ENCODE results near the gene TCN1.
"Not testable (repeated sequence)": the region's sequence is repeated elsewhere in the genome, so short reads cannot be mapped to it uniquely, and the experiment has no call there.

The TCN1 gene

DNA sequence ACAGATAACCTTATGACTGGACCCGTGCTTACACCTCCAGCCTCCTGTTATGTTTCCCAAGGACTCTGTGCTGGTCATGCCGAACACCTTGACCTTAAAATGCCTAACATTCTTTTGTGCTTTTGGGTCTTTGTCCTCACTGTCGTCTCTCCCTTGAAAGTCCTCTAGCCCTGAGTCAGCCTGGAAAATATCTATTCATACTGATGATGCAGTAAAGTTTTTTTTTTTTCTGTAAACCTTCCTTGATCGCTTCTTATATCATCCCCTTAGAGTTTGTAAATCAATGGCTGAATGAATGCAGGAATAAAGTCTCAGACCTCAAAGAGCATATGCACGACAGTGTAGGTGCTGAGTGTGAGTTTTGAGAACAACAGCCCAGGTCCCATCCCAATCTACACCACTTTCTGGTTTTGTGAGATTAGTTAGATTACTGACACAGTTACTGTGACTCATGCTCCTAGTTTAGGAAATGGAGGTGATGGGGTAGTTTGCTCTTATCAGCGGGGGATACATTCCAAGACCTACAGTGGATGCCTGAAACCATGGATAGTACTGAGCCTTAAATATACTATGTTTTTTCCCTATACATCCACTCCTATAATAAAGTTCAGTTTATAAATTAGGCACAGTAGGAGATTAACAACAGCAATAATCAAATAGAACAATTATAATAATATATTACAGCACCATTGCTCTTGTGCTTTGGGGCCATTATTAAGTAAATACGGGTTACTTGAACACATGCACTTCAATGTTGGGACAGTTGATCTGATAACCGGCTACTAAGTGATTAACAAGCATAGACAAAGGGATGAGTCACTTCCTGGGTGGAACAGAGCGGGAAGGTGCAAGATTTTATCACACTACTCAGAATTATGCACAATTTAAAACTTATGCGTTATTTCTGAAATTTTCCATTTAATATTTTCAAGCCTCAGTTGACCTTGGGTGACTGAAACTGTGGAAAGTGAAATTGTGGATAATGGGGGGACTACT lies 8.6 kb downstream of the TCN1 start:
- TF ChIP-seq, protein P1, sequence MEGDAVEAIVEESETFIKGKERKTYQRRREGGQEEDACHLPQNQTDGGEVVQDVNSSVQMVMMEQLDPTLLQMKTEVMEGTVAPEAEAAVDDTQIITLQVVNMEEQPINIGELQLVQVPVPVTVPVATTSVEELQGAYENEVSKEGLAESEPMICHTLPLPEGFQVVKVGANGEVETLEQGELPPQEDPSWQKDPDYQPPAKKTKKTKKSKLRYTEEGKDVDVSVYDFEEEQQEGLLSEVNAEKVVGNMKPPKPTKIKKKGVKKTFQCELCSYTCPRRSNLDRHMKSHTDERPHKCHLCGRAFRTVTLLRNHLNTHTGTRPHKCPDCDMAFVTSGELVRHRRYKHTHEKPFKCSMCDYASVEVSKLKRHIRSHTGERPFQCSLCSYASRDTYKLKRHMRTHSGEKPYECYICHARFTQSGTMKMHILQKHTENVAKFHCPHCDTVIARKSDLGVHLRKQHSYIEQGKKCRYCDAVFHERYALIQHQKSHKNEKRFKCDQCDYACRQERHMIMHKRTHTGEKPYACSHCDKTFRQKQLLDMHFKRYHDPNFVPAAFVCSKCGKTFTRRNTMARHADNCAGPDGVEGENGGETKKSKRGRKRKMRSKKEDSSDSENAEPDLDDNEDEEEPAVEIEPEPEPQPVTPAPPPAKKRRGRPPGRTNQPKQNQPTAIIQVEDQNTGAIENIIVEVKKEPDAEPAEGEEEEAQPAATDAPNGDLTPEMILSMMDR (IDR thresholded peaks at IDR 0.05): no peak
- TF ChIP-seq ZFX (IDR thresholded peaks at IDR 0.05; ENCODE audit: borderline replicate concordance): no peak
- no peak overlapping the region for H3K27ac ChIP-seq

DNA sequence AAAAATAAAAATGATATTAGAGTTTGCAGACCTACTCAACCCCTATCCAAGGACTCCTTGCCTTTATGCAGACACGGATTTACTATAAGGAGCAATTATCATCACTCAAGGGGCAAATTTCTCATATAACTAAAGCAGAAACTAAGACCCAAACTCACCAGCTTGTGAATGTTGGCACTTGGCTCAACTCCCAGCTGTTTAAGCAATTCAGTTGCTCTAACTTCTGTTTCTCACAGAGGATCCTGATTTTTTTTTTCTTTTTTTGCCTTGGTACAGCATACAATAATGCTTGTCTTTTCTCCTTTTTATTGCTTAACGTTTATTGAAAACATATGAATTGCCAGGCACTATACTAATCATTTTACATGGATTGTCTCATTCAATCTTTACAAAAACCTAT lies 11.4 kb downstream of the TCN1 start:
- no peak overlapping the region for H3K27ac ChIP-seq

DNA sequence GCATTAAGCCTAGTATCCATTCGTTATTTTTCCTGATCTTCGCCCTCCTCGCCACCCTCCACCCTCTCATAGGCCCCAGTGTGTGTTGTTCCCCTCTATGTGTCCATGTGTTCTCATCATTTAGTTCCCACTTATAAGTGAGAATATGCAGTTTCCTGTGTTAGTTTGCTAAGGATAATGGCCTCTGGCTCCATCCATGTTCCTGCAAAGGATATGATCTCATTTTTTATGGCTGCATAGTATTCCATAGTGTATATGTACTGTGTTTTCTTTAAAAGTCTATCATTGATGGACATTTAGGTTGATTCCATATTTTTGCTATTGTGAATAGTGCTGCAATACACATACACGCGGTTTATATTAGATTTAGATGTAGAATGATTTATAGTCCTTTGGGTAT lies 14.9 kb downstream of the TCN1 start:
- H3K27ac ChIP-seq: not testable (repeated sequence)

More for the DNA sequence above, 11.4 kb downstream of the TCN1 start:
- no peak for TF ChIP-seq ZFX (IDR thresholded peaks at IDR 0.05; ENCODE audit: borderline replicate concordance)
- TF ChIP-seq, protein P1 (IDR thresholded peaks at IDR 0.05): no peak

DNA sequence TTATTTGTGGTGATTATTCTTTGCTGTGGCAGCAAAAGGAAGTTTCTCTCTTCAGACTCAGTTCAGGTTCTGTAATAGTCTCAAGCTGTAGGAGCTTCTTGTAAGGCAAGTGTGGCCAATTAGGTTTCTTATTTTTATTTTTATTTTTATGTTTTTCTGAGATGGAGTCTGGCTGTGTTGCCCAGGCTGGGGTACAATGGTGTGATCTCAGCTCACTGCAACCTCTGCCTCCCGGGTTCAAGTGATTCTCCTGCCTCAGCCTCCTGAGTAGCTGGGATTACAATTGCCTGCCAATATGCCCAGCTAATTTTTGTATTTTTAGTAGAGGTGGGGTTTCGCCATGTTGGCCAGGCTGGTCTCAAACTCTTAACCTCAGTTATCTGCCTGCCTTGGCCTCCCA lies 16.7 kb downstream of the TCN1 start:
- H3K27ac ChIP-seq: not testable (repeated sequence)

DNA sequence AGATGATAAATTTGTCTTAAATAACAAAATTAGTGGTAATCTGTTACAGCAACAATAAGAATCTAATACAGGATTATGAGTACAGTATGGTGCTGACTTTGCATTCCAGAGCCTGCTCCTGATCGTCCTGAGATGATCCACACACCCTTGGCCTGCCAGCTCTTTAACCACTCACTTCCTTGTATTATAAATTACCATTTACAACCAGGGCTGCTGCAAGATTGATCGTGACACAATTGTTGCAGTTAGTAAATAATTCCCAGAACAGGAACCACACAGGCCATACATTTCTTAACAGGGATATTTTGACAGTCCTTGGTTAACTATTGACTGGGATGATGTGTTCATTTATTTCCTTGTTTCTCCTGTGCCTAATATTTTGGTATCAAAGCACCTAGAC lies 17.2 kb downstream of the TCN1 start:
- no peak overlapping the region for H3K27ac ChIP-seq
- no peak for TF ChIP-seq ZFX (IDR thresholded peaks at IDR 0.05; ENCODE audit: borderline replicate concordance)
- TF ChIP-seq, protein P1 (IDR thresholded peaks at IDR 0.05): no peak

DNA sequence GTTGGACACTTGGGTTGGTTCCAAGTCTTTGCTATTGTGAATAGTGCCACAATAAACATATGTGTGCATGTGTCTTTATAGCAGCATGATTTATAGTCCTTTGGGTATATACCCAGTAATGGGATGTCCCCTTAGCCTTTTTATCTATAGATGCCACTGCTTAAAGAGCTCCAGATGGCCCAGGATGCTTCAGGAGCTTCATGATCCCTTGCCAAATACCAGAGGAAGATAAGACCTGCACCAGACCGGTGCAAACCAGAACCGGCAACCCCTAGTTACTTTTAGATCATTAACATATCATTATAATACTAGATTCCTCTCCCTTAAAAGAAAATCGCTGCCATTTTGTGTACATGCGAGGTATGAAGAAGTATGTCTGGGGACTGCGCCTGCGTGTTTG lies 17.8 kb downstream of the TCN1 start:
- not testable (repeated sequence) for H3K27ac ChIP-seq

DNA sequence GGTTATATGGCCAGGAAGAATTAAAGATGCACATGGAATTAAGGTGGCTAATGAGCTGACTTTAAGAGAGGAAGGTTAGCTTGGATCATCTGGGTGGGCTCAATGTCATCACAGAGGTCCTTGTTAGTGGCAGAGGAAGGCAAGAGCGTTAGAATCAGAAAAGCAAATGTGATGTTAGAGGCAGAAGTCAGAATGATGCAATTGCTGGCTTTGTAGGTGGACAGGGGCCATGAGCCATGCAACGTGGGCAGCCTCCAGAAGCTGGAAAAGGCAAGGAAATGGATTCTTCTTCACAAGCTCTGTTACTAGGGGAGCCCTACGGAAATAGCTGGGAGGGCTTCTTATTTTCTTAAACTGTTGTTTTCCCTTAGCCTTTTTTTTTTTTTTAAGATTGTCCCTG lies 18.7 kb downstream of the TCN1 start:
- TF ChIP-seq, protein P1 (IDR thresholded peaks at IDR 0.05): no peak
- TF ChIP-seq ZFX (IDR thresholded peaks at IDR 0.05; ENCODE audit: borderline replicate concordance): no peak
- no peak overlapping the region for H3K27ac ChIP-seq

DNA sequence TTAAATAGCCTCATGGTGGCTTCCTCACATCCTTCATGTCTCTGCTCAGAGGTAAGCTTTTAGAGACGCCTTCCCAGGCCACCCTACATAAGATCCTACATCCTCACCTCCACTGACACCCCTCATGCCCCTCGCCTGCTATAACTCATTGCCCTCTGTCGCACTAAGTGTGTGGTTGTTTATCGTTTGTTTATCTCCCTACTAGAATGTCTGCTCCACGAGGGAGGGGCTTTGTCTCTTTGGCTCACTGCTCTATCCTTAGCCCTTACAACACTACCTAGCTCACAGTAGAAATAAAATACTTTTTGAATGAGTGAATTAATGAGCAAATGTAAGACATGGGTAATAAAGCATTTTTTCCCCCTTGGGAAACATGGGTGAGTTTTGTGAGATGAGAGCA lies 19.7 kb downstream of the TCN1 start:
- no peak overlapping the region for H3K27ac ChIP-seq
- TF ChIP-seq, protein P1 (IDR thresholded peaks at IDR 0.05): no peak
- no peak for TF ChIP-seq ZFX (IDR thresholded peaks at IDR 0.05; ENCODE audit: borderline replicate concordance)

DNA sequence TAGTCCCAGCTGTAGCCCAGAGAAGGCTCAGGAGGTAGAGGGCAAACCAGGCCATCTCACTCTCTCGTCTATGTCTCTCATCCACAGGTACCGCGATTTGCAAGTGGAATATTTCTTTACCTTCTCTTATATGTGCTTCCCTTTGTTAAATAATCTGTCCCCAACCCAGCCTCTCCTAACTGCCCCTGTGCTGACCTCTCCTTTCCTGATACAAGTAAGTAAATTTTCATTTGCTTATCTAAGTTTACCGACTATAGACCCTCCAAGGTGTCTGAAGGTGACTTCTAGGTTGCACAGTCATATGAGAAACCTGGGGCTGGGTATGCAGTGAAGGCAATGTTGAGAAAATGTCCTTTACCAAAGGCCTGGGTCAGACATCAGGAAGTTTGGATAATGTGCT lies 20.9 kb downstream of the TCN1 start, which contains the start of gene CBLIF:
TSS of gene CBLIF (minus strand) at position 101 of the 400 bp plus-strand sequence. CDS start at position 55, 46 bp downstream.
- H3K27ac ChIP-seq: no peak within 1 kb of the TSS
- TF ChIP-seq, protein P1 (IDR thresholded peaks at IDR 0.05): no peak
- TF ChIP-seq ZFX (IDR thresholded peaks at IDR 0.05; ENCODE audit: borderline replicate concordance): no peak

Measured in 22Rv1 (cell line).